ENCODE data around the gene MPPED1.
A peak's percentile ranks its signal among the peaks of the same experiment; 100 is the strongest.

The MPPED1 gene

DNA sequence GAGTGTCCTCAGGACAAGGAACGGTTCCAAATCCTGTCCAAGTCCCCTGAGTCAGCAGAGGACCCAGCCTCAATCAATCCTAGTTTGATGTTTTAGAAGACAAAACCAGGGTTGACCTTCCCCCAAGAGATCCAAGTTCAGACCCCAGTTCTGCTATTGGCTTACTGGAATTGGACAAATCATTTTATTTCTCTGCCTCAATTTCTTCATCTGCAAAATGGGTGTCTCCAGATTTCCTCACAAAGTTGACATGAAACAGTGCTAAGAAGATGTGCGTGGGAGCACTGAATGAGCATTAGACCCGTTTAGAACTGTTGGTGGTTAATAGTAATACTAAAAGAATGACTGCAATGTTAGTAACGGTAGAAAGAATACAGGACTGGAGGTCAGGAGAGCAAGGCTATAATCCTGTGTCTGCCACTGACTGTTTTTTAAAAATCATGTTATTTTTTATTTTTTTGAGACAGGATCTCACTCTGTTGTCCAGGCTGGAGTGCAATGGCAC lies 35.8 kb upstream of the MPPED1 start:
- peaks cover 51% of the 10 kb centered on the region for H3K27me3 Mint-ChIP-seq (ENCODE audit: low read depth, poor library complexity)
- H3K4me3 Mint-ChIP-seq = no peak overlapping the region
- no peak for DNase-seq
- TF ChIP-seq, protein P1, sequence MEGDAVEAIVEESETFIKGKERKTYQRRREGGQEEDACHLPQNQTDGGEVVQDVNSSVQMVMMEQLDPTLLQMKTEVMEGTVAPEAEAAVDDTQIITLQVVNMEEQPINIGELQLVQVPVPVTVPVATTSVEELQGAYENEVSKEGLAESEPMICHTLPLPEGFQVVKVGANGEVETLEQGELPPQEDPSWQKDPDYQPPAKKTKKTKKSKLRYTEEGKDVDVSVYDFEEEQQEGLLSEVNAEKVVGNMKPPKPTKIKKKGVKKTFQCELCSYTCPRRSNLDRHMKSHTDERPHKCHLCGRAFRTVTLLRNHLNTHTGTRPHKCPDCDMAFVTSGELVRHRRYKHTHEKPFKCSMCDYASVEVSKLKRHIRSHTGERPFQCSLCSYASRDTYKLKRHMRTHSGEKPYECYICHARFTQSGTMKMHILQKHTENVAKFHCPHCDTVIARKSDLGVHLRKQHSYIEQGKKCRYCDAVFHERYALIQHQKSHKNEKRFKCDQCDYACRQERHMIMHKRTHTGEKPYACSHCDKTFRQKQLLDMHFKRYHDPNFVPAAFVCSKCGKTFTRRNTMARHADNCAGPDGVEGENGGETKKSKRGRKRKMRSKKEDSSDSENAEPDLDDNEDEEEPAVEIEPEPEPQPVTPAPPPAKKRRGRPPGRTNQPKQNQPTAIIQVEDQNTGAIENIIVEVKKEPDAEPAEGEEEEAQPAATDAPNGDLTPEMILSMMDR (IDR thresholded peaks at IDR 0.05) = no peak
- peaks cover 31% of the 10 kb centered on the region for H3K9me3 Mint-ChIP-seq
- H3K36me3 Mint-ChIP-seq (ENCODE audit: low read depth) = peaks cover 3% of the 10 kb centered on the region
- H3K4me1 Mint-ChIP-seq = peaks cover 35% of the 10 kb centered on the region
- H3K27ac Mint-ChIP-seq = no peak overlapping the region

GRCh38 chr22:43376765-43377547 lies 34.9 kb upstream of the MPPED1 start:
- H3K27me3 Mint-ChIP-seq (ENCODE audit: low read depth, poor library complexity) = peaks cover 55% of the 10 kb centered on the region
- no peak for DNase-seq
- H3K4me3 Mint-ChIP-seq = no peak overlapping the region
- peaks cover 26% of the 10 kb centered on the region for H3K4me1 Mint-ChIP-seq
- H3K36me3 Mint-ChIP-seq (ENCODE audit: low read depth) = peaks cover 3% of the 10 kb centered on the region
- TF ChIP-seq, protein P1 (IDR thresholded peaks at IDR 0.05) = no peak
- no peak overlapping the region for H3K27ac Mint-ChIP-seq
- peaks cover 31% of the 10 kb centered on the region for H3K9me3 Mint-ChIP-seq

DNA sequence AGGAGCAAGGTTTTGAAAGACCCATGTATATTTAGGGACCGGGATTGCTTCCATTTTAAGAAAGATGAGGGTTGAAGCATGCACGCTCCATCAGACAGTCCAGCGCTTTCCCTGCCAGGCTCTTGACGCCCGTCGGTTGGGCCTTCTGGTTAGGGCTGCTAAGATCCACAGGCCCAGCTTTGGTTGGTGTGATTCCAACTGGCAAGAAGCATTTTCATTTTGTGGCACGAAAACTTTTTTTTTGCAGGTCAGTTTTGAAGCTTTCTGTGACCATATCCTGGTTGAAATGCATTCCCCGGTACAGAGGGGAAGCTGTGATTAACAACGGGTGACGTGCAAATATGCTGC lies 34.3 kb upstream of the MPPED1 start:
- TF ChIP-seq, protein P1 (IDR thresholded peaks at IDR 0.05) = no peak
- H3K27me3 Mint-ChIP-seq (ENCODE audit: low read depth, poor library complexity) = peaks cover 59% of the 10 kb centered on the region
- DNase-seq = no peak

DNA sequence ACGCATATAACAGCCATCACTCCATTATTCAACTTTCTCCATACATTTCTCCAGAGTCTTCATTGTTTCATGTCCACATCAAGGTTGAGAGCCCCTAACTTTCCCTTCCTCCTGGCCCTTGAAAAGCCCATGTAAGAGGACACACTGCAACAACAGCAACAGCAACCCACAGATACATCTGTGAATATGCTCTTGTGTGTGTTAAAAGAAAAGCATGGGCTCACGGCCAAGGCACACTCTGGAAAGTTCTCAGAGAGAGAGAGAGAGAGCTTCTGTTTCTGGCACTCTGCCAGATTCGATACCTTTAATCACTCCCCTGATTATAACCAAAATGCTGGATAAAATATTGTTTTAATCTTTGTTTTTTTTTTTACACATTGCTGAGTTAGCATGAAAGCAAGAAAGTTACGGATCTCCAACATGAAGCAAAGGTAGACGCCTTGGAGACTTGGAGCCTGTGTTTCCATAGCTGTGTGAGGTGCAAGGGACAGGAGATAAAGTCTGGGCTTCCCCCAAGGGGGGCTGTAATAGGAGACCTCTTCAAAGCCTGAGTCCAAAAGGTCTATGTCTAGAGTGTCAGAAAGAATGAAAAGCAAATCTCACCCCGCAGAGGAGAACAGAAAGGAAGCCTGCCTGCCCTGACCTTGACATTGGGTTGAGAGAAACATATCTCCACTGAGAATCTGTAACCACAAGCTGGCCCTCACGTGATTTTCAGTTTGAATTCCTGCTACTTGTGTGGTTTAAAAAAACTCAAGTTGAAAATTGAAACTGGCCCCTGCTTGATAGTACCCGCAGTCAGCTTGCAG lies 33.7 kb upstream of the MPPED1 start:
- Mint-ChIP-seq H3K36me3 (ENCODE audit: low read depth) (peaks cover 3% of the 10 kb centered on the region), H3K27ac (no peak overlapping the region), H3K4me1 (peaks cover 25% of the 10 kb centered on the region), H3K9me3 (peaks cover 33% of the 10 kb centered on the region), H3K4me3 (peak overlapping the region; percentile 2), H3K27me3 (ENCODE audit: low read depth, poor library complexity) (peaks cover 63% of the 10 kb centered on the region)
- TF ChIP-seq, protein P1 (IDR thresholded peaks at IDR 0.05) = no peak
- no peak for DNase-seq

More for the DNA sequence above, 34.3 kb upstream of the MPPED1 start:
- Mint-ChIP-seq H3K4me3 (no peak overlapping the region), H3K4me1 (peaks cover 25% of the 10 kb centered on the region), H3K27ac (no peak overlapping the region), H3K36me3 (ENCODE audit: low read depth) (peaks cover 3% of the 10 kb centered on the region), H3K9me3 (peaks cover 36% of the 10 kb centered on the region)

DNA sequence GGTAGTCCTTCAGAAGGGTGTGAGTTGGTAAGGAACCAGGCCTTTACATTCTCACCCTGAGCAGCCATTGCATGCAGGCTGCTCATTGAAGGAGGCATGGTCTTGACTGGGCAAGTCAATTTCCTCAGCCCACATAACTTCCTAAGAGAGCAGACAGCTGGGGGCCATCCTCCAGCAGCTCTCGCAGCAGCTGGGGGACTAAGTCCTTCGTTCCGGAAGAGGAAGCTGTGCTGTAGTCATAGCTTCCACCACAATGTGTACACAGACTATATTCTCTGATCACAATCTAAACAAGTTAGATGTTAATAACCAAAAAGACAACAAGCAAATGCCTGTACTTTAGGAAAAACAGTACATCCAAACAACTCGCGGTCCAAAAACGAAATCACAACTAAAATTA lies 30.1 kb upstream of the MPPED1 start:
- TF ChIP-seq, protein P1 (IDR thresholded peaks at IDR 0.05) = no peak
- no peak overlapping the region for H3K4me3 Mint-ChIP-seq
- peaks cover 9% of the 10 kb centered on the region for H3K9me3 Mint-ChIP-seq
- H3K36me3 Mint-ChIP-seq (ENCODE audit: low read depth) = no peaks in the 10 kb centered on the region
- peaks cover 21% of the 10 kb centered on the region for H3K4me1 Mint-ChIP-seq
- no peak overlapping the region for H3K27ac Mint-ChIP-seq
- no peak for DNase-seq
- H3K27me3 Mint-ChIP-seq (ENCODE audit: low read depth, poor library complexity) = peaks cover 73% of the 10 kb centered on the region
